Measurements from ENCODE around the gene LAMC3. TPM values are rescaled to one million over a fixed set of nuclear protein-coding genes. Genes with fewer than 3 reads are reported as not detected.

The LAMC3 gene
- polyA plus RNA-seq, 1 donor from 2014 or later, result 0.04 TPM

- no peak for TF ChIP-seq CTCF (IDR thresholded peaks at IDR 0.05; ENCODE audit: poor library complexity, severe bottlenecking)
- no peak for TF ChIP-seq EZH2 (IDR thresholded peaks at IDR 0.05; ENCODE audit: borderline replicate concordance, insufficient read depth, low read length, poor library complexity, severe bottlenecking)
- no peak for TF ChIP-seq TAF1 (IDR thresholded peaks at IDR 0.05; ENCODE audit: low read depth)
- no peak for TF ChIP-seq MXI1 (conservative IDR thresholded peaks at IDR 0.05; ENCODE audit: poor library complexity, severe bottlenecking)
- TF ChIP-seq EP300 (conservative IDR thresholded peaks at IDR 0.05; ENCODE audit: poor library complexity, severe bottlenecking), result no peak
- TF ChIP-seq SMC3 (conservative IDR thresholded peaks at IDR 0.05; ENCODE audit: poor library complexity), result no peak
- no peak for TF ChIP-seq POLR2AphosphoS5 (IDR thresholded peaks at IDR 0.05)
- no peak for TF ChIP-seq REST (IDR thresholded peaks at IDR 0.05; ENCODE audit: borderline replicate concordance)
- no peak overlapping the region for H3K4me2 ChIP-seq (ENCODE audit: low read length)
- H4K20me1 ChIP-seq (ENCODE audit: insufficient read depth), result no peaks in the 10 kb centered on the region
- no peak overlapping the region for H3K9ac ChIP-seq (ENCODE audit: low read length)
- H3K9me3 ChIP-seq (ENCODE audit: low read length), result no peaks in the 10 kb centered on the region
- H3K27ac ChIP-seq (ENCODE audit: low read length), result no peak overlapping the region
- H3K27me3 ChIP-seq (ENCODE audit: insufficient read depth, low read depth, low read length), result peaks cover 14% of the 10 kb centered on the region
- no peak overlapping the region for H2AFZ ChIP-seq (ENCODE audit: low read depth, low read length)
- no peaks in the 10 kb centered on the region for H3K9me2 ChIP-seq (ENCODE audit: insufficient read depth, low read length)
- no peak overlapping the region for H3K4me3 ChIP-seq (ENCODE audit: low read length)
- H3K36me3 ChIP-seq (ENCODE audit: insufficient read depth, low read length), result no peaks in the 10 kb centered on the region
- peaks cover 3% of the 10 kb centered on the region for H3F3A ChIP-seq (ENCODE audit: insufficient read depth, low read length, poor library complexity, severe bottlenecking)
- H3K79me2 ChIP-seq (replicated peaks; ENCODE audit: insufficient read depth, low read length), result no peaks in the 10 kb centered on the region
Observed at GRCh38 chr9:131092030-131092429, 83.1 kb downstream of the LAMC3 start.

- peaks cover 3% of the 10 kb centered on the region for H3F3A ChIP-seq (ENCODE audit: insufficient read depth, low read length, poor library complexity, severe bottlenecking)
- no peak overlapping the region for H3K9ac ChIP-seq (ENCODE audit: low read length)
- H3K27ac ChIP-seq (ENCODE audit: low read length), result no peak overlapping the region
- no peaks in the 10 kb centered on the region for H3K36me3 ChIP-seq (ENCODE audit: insufficient read depth, low read length)
- no peak overlapping the region for H3K4me2 ChIP-seq (ENCODE audit: low read length)
- H4K20me1 ChIP-seq (ENCODE audit: insufficient read depth), result no peaks in the 10 kb centered on the region
- H3K4me3 ChIP-seq (ENCODE audit: low read length), result no peak overlapping the region
- H3K9me2 ChIP-seq (ENCODE audit: insufficient read depth, low read length), result no peaks in the 10 kb centered on the region
- no peaks in the 10 kb centered on the region for H3K79me2 ChIP-seq (replicated peaks; ENCODE audit: insufficient read depth, low read length)
- H3K9me3 ChIP-seq (ENCODE audit: low read length), result no peaks in the 10 kb centered on the region
- no peak overlapping the region for H2AFZ ChIP-seq (ENCODE audit: low read depth, low read length)
- no peak for TF ChIP-seq RAD21 (conservative IDR thresholded peaks at IDR 0.05)
- TF ChIP-seq EZH2 (IDR thresholded peaks at IDR 0.05; ENCODE audit: borderline replicate concordance, insufficient read depth, low read length, poor library complexity, severe bottlenecking), result no peak
- TF ChIP-seq POLR2AphosphoS5 (IDR thresholded peaks at IDR 0.05), result no peak
- no peak for TF ChIP-seq EP300 (conservative IDR thresholded peaks at IDR 0.05; ENCODE audit: poor library complexity, severe bottlenecking)
- TF ChIP-seq REST (IDR thresholded peaks at IDR 0.05; ENCODE audit: borderline replicate concordance), result no peak
- TF ChIP-seq TAF1 (IDR thresholded peaks at IDR 0.05; ENCODE audit: low read depth), result no peak
- no peak for TF ChIP-seq SMC3 (conservative IDR thresholded peaks at IDR 0.05; ENCODE audit: poor library complexity)
- TF ChIP-seq MXI1 (conservative IDR thresholded peaks at IDR 0.05; ENCODE audit: poor library complexity, severe bottlenecking), result no peak
- no peak for TF ChIP-seq CTCF (IDR thresholded peaks at IDR 0.05; ENCODE audit: poor library complexity, severe bottlenecking)
- peaks cover 20% of the 10 kb centered on the region for H3K27me3 ChIP-seq (ENCODE audit: insufficient read depth, low read depth, low read length)
Observed at GRCh38 chr9:131092548-131093440, 83.8 kb downstream of the LAMC3 start.

Data from neural cell (in vitro differentiated cells).